ENCODE results near the gene DAP.

The DAP gene

GRCh38 chr5:10691826-10692785 is 68.9 kb downstream of the DAP start:
- H3K36me3 ChIP-seq (ENCODE audit: control insufficient read depth, insufficient read depth, low read length) = no peaks in the 10 kb centered on the region
- peaks cover 3% of the 10 kb centered on the region for H3K4me1 ChIP-seq (ENCODE audit: control insufficient read depth, insufficient read depth, low read length)
- no peak overlapping the region for H3K9ac ChIP-seq (ENCODE audit: low read depth, low read length)
- H3K4me3 ChIP-seq (ENCODE audit: low read depth, low read length) = no peak overlapping the region
- H3K27me3 ChIP-seq (ENCODE audit: control insufficient read depth, insufficient read depth, low read length) = no peaks in the 10 kb centered on the region
- no peaks in the 10 kb centered on the region for H3K9me3 ChIP-seq (ENCODE audit: control insufficient read depth, insufficient read depth, low read length)

GRCh38 chr5:10690460-10691440 is 70.3 kb downstream of the DAP start:
- Histone ChIP-seq H3K4me3 (ENCODE audit: low read depth, low read length) (no peak overlapping the region), H3K9me3 (ENCODE audit: control insufficient read depth, insufficient read depth, low read length) (no peaks in the 10 kb centered on the region)

GRCh38 chr5:10689391-10690081 is 71.5 kb downstream of the DAP start:
- H3K9ac ChIP-seq (ENCODE audit: low read depth, low read length) = no peak overlapping the region
- no peaks in the 10 kb centered on the region for H3K27me3 ChIP-seq (ENCODE audit: control insufficient read depth, insufficient read depth, low read length)
- no peaks in the 10 kb centered on the region for H3K9me3 ChIP-seq (ENCODE audit: control insufficient read depth, insufficient read depth, low read length)
- no peak overlapping the region for H3K4me3 ChIP-seq (ENCODE audit: low read depth, low read length)
- H3K36me3 ChIP-seq (ENCODE audit: control insufficient read depth, insufficient read depth, low read length) = no peaks in the 10 kb centered on the region
- peaks cover 7% of the 10 kb centered on the region for H3K4me1 ChIP-seq (ENCODE audit: control insufficient read depth, insufficient read depth, low read length)

More at GRCh38 chr5:10690460-10691440, 70.3 kb downstream of the DAP start:
- no peak overlapping the region for H3K9ac ChIP-seq (ENCODE audit: low read depth, low read length)
- H3K36me3 ChIP-seq (ENCODE audit: control insufficient read depth, insufficient read depth, low read length) = no peaks in the 10 kb centered on the region
- no peaks in the 10 kb centered on the region for H3K27me3 ChIP-seq (ENCODE audit: control insufficient read depth, insufficient read depth, low read length)
- peaks cover 7% of the 10 kb centered on the region for H3K4me1 ChIP-seq (ENCODE audit: control insufficient read depth, insufficient read depth, low read length)

GRCh38 chr5:10688651-10689171 is 72.3 kb downstream of the DAP start:
- no peak overlapping the region for H3K4me3 ChIP-seq (ENCODE audit: low read depth, low read length)
- no peaks in the 10 kb centered on the region for H3K36me3 ChIP-seq (ENCODE audit: control insufficient read depth, insufficient read depth, low read length)
- H3K9me3 ChIP-seq (ENCODE audit: control insufficient read depth, insufficient read depth, low read length) = no peaks in the 10 kb centered on the region
- no peak overlapping the region for H3K9ac ChIP-seq (ENCODE audit: low read depth, low read length)
- H3K4me1 ChIP-seq (ENCODE audit: control insufficient read depth, insufficient read depth, low read length) = peaks cover 7% of the 10 kb centered on the region
- H3K27me3 ChIP-seq (ENCODE audit: control insufficient read depth, insufficient read depth, low read length) = no peaks in the 10 kb centered on the region

GRCh38 chr5:10686890-10687289 is 74.1 kb downstream of the DAP start:
- Histone ChIP-seq H3K27me3 (ENCODE audit: control insufficient read depth, insufficient read depth, low read length) (no peaks in the 10 kb centered on the region), H3K9ac (ENCODE audit: low read depth, low read length) (no peak overlapping the region), H3K9me3 (ENCODE audit: control insufficient read depth, insufficient read depth, low read length) (no peaks in the 10 kb centered on the region), H3K4me1 (ENCODE audit: control insufficient read depth, insufficient read depth, low read length) (peaks cover 7% of the 10 kb centered on the region), H3K36me3 (ENCODE audit: control insufficient read depth, insufficient read depth, low read length) (peaks cover 4% of the 10 kb centered on the region), H3K4me3 (ENCODE audit: low read depth, low read length) (no peak overlapping the region)

GRCh38 chr5:10685115-10685521 is 75.9 kb downstream of the DAP start:
- peaks cover 11% of the 10 kb centered on the region for H3K36me3 ChIP-seq (ENCODE audit: control insufficient read depth, insufficient read depth, low read length)
- no peaks in the 10 kb centered on the region for H3K27me3 ChIP-seq (ENCODE audit: control insufficient read depth, insufficient read depth, low read length)
- H3K9me3 ChIP-seq (ENCODE audit: control insufficient read depth, insufficient read depth, low read length) = no peaks in the 10 kb centered on the region

GRCh38 chr5:10684303-10685086 is 76.5 kb downstream of the DAP start:
- no peak overlapping the region for H3K4me3 ChIP-seq (ENCODE audit: low read depth, low read length)
- H3K9me3 ChIP-seq (ENCODE audit: control insufficient read depth, insufficient read depth, low read length) = no peaks in the 10 kb centered on the region
- no peaks in the 10 kb centered on the region for H3K27me3 ChIP-seq (ENCODE audit: control insufficient read depth, insufficient read depth, low read length)
- H3K36me3 ChIP-seq (ENCODE audit: control insufficient read depth, insufficient read depth, low read length) = peaks cover 11% of the 10 kb centered on the region
- peaks cover 4% of the 10 kb centered on the region for H3K4me1 ChIP-seq (ENCODE audit: control insufficient read depth, insufficient read depth, low read length)
- no peak overlapping the region for H3K9ac ChIP-seq (ENCODE audit: low read depth, low read length)

More at GRCh38 chr5:10685115-10685521, 75.9 kb downstream of the DAP start:
- H3K4me3 ChIP-seq (ENCODE audit: low read depth, low read length) = no peak overlapping the region
- H3K9ac ChIP-seq (ENCODE audit: low read depth, low read length) = no peak overlapping the region
- peaks cover 7% of the 10 kb centered on the region for H3K4me1 ChIP-seq (ENCODE audit: control insufficient read depth, insufficient read depth, low read length)

- Histone ChIP-seq H3K27me3 (ENCODE audit: control insufficient read depth, insufficient read depth, low read length) (no peaks in the 10 kb centered on the region), H3K4me3 (ENCODE audit: low read depth, low read length) (no peak overlapping the region), H3K9me3 (ENCODE audit: control insufficient read depth, insufficient read depth, low read length) (no peaks in the 10 kb centered on the region), H3K36me3 (ENCODE audit: control insufficient read depth, insufficient read depth, low read length) (peaks cover 11% of the 10 kb centered on the region), H3K4me1 (ENCODE audit: control insufficient read depth, insufficient read depth, low read length) (peaks cover 3% of the 10 kb centered on the region), H3K9ac (ENCODE audit: low read depth, low read length) (no peak overlapping the region)
Measured at GRCh38 chr5:10682801-10683525, 78.1 kb downstream of the DAP start.

- no peak overlapping the region for H3K4me3 ChIP-seq (ENCODE audit: low read depth, low read length)
- peaks cover 3% of the 10 kb centered on the region for H3K4me1 ChIP-seq (ENCODE audit: control insufficient read depth, insufficient read depth, low read length)
- peaks cover 11% of the 10 kb centered on the region for H3K36me3 ChIP-seq (ENCODE audit: control insufficient read depth, insufficient read depth, low read length)
- no peaks in the 10 kb centered on the region for H3K9me3 ChIP-seq (ENCODE audit: control insufficient read depth, insufficient read depth, low read length)
- no peaks in the 10 kb centered on the region for H3K27me3 ChIP-seq (ENCODE audit: control insufficient read depth, insufficient read depth, low read length)
- no peak overlapping the region for H3K9ac ChIP-seq (ENCODE audit: low read depth, low read length)
Measured at GRCh38 chr5:10681731-10682679, 79.0 kb downstream of the DAP start.
